ENCODE results near the gene POLR3GL. TPM values are rescaled to one million over a fixed set of nuclear protein-coding genes. Genes with fewer than 3 reads are reported as not detected.

The POLR3GL gene
- total and polyA plus RNA-seq, 10 of the 15 experiments (the other 5 are each of a cell fraction or from before 2014, with no cell fraction given) = 12.8 to 47.0 (median 26.6) TPM

DNA sequence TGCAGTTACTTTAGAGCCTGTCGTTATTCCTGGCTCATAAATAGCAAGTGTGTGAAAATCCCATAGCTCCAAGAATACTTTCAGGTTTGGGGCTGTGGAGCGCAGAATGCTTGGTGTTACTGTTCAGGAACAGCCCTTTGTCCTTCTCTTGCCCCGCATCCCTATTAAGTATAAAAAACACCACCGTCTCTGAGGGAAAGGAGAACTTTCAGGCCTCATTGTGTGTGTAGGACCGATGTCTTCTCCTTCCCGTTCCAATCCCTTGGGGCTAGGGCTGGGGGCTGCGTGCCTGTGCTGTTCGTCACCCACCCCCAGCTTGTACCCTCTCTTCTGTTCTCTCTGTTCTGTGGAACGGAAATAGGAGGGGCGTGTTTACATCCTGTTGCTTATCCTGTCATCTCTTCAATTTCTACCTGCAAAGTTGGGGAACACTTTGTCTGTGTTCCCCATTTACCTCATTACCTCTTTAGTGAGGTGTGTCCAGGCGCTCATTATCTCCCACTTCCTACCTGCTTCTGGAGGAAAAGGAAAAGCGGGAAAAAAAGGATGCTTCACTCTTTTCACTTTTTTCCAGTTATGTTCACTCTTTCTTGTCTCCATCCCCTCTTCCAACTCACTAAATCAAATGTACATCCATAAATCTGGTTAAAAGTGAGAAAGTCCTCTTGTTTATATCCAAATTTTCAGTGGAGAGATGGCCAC, 32.7 kb downstream of the POLR3GL start (continued):
- no peak for TF ChIP-seq JUND (IDR thresholded peaks at IDR 0.05; ENCODE audit: low read depth, low read length)
- TF ChIP-seq, protein P1, sequence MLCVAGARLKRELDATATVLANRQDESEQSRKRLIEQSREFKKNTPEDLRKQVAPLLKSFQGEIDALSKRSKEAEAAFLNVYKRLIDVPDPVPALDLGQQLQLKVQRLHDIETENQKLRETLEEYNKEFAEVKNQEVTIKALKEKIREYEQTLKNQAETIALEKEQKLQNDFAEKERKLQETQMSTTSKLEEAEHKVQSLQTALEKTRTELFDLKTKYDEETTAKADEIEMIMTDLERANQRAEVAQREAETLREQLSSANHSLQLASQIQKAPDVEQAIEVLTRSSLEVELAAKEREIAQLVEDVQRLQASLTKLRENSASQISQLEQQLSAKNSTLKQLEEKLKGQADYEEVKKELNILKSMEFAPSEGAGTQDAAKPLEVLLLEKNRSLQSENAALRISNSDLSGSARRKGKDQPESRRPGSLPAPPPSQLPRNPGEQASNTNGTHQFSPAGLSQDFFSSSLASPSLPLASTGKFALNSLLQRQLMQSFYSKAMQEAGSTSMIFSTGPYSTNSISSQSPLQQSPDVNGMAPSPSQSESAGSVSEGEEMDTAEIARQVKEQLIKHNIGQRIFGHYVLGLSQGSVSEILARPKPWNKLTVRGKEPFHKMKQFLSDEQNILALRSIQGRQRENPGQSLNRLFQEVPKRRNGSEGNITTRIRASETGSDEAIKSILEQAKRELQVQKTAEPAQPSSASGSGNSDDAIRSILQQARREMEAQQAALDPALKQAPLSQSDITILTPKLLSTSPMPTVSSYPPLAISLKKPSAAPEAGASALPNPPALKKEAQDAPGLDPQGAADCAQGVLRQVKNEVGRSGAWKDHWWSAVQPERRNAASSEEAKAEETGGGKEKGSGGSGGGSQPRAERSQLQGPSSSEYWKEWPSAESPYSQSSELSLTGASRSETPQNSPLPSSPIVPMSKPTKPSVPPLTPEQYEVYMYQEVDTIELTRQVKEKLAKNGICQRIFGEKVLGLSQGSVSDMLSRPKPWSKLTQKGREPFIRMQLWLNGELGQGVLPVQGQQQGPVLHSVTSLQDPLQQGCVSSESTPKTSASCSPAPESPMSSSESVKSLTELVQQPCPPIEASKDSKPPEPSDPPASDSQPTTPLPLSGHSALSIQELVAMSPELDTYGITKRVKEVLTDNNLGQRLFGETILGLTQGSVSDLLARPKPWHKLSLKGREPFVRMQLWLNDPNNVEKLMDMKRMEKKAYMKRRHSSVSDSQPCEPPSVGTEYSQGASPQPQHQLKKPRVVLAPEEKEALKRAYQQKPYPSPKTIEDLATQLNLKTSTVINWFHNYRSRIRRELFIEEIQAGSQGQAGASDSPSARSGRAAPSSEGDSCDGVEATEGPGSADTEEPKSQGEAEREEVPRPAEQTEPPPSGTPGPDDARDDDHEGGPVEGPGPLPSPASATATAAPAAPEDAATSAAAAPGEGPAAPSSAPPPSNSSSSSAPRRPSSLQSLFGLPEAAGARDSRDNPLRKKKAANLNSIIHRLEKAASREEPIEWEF (IDR thresholded peaks at IDR 0.05; ENCODE audit: insufficient replicate concordance, low read depth, low read length) = no peak

DNA sequence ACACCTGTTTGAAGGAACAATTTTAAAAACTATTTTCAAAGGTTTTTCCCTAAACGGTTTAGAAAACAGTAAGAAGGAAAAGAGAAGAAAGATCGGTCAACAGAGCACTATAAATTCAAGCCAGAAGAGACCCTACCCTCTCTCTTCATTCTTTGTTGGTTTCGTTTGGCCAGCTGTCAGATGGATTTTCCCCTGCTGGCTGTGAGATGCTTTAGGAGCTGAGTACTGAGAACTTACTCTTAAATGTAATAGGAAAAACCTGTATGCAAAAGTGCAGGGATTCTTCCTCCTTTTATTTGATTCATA, 33.2 kb downstream of the POLR3GL start:
- H3K27ac ChIP-seq (ENCODE audit: control insufficient read depth, insufficient read depth) = peak overlapping the region; percentile 82; the same call in 1 of the 2 replicates
- WGBS (ENCODE audit: insufficient coverage, insufficient replicate concordance, low lambda C conversion rate, missing lambda C conversion rate) = 0% methylated on average over 3 of the region's 3 CpGs
- ChIA-PET POLR2A (interaction anchor here (0.8 to 4.1 kb wide), 8 partner anchors 8 to 79 kb away, joined by 3 to 82 read pairs (median 6); partner anchors contain the start of genes ANKRD34A, LIX1L, PEX11B and POLR3GL), CTCF (interaction anchor here (0.7 to 12.2 kb wide), 7 partner anchors 9 to 152 kb away, joined by 3 to 196 read pairs (median 4); partner anchors contain the start of genes ANKRD34A, NUDT17, POLR3GL and RBM8A), RAD21 (ENCODE audit: unreplicated experiment) (interaction anchor here (1.1 to 7.4 kb wide), 6 partner anchors 9 to 39 kb away, joined by 3 to 100 read pairs (median 5); partner anchors contain the start of genes ANKRD34A and POLR3GL), SMC1A (ENCODE audit: uncharacterized antibody, unreplicated experiment) (interaction anchor here (0.6 to 12.5 kb wide), 5 partner anchors 9 to 118 kb away, joined by 3 to 244 read pairs (median 4); partner anchors contain the start of gene POLR3GL)
- H3K9ac ChIP-seq (ENCODE audit: control insufficient read depth, insufficient read depth, low read length) = no peak overlapping the region
- H3K36me3 ChIP-seq (ENCODE audit: control insufficient read depth in 2 of 2, insufficient read depth in 2 of 2, low read length in 1 of 2) = peaks cover 0 to 3% of the 10 kb centered on the region in 2 experiments; a peak in 2 of 4 replicates
- H3K4me1 ChIP-seq (ENCODE audit: control insufficient read depth, insufficient read depth, low read length) = peaks cover 8% of the 10 kb centered on the region
- ATAC-seq (no peak), FAIRE-seq (no peak), DNase-seq (ENCODE audit: low read depth, low spot score) (no peak)
- no peaks in the 10 kb centered on the region for H3K27me3 ChIP-seq (replicated peaks in 1 of 2; ENCODE audit: control insufficient read depth in 2 of 2, insufficient read depth in 2 of 2, low read length in 1 of 2)
- no TSS peak for BruUV-seq (replicated peaks)
- peak overlapping the region; percentile 81; the same call in 1 of the 2 replicates for H3K4me3 ChIP-seq
- no peaks in the 10 kb centered on the region for H3K9me3 ChIP-seq (replicated peaks; ENCODE audit: control insufficient read depth, insufficient read depth, low read length)
- intact Hi-C loops (cut with micrococcal nuclease; ENCODE audit: unreplicated experiment) (no loop called here), in situ Hi-C loops (cut with MboI) (no loop called here)
- no peak overlapping the region for H2AFZ ChIP-seq (ENCODE audit: control insufficient read depth, low read depth, low read length)
- peaks cover 15% of the 10 kb centered on the region for H3K79me2 ChIP-seq (ENCODE audit: control insufficient read depth, insufficient read depth, low read length)
- no peaks in the 10 kb centered on the region for H4K20me1 ChIP-seq (ENCODE audit: control insufficient read depth, insufficient read depth)
- peak overlapping the region; percentile 86 for H3K4me2 ChIP-seq (ENCODE audit: control insufficient read depth, insufficient read depth)
- TF ChIP-seq POLR2AphosphoS2 (IDR thresholded peaks at IDR 0.05; ENCODE audit: low read depth, low read length) = no peak
- TF ChIP-seq, protein P2, sequence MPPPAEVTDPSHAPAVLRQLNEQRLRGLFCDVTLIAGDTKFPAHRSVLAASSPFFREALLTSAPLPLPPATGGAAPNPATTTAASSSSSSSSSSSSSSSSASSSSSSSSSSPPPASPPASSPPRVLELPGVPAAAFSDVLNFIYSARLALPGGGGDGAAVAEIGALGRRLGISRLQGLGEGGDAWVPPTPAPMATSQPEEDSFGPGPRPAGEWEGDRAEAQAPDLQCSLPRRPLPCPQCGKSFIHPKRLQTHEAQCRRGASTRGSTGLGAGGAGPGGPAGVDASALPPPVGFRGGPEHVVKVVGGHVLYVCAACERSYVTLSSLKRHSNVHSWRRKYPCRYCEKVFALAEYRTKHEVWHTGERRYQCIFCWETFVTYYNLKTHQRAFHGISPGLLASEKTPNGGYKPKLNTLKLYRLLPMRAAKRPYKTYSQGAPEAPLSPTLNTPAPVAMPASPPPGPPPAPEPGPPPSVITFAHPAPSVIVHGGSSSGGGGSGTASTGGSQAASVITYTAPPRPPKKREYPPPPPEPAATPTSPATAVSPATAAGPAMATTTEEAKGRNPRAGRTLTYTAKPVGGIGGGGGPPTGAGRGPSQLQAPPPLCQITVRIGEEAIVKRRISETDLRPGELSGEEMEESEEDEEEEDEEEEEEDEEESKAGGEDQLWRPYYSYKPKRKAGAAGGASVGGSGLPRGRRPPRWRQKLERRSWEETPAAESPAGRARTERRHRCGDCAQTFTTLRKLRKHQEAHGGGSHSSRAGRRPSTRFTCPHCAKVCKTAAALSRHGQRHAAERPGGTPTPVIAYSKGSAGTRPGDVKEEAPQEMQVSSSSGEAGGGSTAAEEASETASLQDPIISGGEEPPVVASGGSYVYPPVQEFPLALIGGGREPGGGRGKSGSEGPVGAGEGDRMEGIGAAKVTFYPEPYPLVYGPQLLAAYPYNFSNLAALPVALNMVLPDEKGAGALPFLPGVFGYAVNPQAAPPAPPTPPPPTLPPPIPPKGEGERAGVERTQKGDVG (CRISPR knock-in tag; IDR thresholded peaks at IDR 0.05) = no peak
- no peak for TF ChIP-seq SIN3A (IDR thresholded peaks at IDR 0.05; ENCODE audit: low read depth, low read length)
- no peak for TF ChIP-seq RELA (IDR thresholded peaks at IDR 0.05; ENCODE audit: borderline replicate concordance, partially characterized antibody)
- TF ChIP-seq TAF1 (IDR thresholded peaks at IDR 0.05; ENCODE audit: borderline replicate concordance, low read depth, low read length) = no peak
- TF ChIP-seq, protein P3, sequence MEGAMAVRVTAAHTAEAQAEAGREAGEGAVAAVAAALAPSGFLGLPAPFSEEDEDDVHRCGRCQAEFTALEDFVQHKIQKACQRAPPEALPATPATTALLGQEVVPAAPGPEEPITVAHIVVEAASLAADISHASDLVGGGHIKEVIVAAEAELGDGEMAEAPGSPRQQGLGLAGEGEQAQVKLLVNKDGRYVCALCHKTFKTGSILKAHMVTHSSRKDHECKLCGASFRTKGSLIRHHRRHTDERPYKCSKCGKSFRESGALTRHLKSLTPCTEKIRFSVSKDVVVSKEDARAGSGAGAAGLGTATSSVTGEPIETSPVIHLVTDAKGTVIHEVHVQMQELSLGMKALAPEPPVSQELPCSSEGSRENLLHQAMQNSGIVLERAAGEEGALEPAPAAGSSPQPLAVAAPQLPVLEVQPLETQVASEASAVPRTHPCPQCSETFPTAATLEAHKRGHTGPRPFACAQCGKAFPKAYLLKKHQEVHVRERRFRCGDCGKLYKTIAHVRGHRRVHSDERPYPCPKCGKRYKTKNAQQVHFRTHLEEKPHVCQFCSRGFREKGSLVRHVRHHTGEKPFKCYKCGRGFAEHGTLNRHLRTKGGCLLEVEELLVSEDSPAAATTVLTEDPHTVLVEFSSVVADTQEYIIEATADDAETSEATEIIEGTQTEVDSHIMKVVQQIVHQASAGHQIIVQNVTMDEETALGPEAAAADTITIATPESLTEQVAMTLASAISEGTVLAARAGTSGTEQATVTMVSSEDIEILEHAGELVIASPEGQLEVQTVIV (IDR thresholded peaks at IDR 0.05; ENCODE audit: borderline replicate concordance, partially characterized antibody) = no peak
- no peak for TF ChIP-seq PAX5 (IDR thresholded peaks at IDR 0.05; ENCODE audit: borderline replicate concordance, low read depth, low read length)
- no peak for TF ChIP-seq RAD51 (IDR thresholded peaks at IDR 0.05)

Data from GM12878 (cell line).